Measurements from ENCODE around the gene BCKDHB.

BCKDHB gene

DNA sequence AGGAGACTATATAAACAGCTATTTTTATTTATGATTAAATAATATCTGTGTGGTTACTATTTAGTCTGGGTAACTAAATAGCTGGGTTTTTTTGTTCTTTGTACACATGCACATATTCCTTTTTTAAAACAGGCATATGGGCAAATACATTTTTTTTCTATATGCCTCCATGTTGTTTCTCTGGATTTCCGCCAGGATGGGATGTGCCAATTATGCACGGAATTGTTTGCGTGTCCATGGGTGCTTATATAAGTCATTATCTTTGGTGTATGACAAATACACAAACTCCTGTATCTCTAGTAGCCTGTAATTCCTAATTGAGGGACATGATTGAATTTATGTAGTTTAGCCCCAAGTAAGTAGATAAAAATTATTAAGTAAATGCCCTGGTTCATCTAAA lies 226.9 kb downstream of the BCKDHB start:
- DNase-seq: no peak

DNA sequence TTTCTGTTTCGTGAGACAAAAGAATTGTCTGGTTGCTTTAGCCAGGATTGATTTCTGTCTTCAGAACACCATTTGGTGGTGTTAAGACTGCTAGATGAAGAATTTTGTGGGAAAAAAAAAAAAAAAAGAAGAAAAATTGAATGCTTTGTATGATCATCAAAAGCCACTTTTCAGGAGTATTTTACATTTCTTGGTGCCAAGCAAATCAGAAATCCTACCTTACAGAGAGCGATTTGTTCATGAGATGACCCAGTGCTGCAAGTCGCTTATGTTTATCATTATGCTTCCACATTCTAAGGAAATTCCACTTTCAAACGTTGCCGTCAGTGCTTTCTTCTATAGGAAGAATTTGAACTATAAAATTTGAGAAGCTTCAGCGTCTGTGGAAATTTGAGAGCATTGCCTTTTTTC lies 228.7 kb downstream of the BCKDHB start:
- DNase-seq: no peak

DNA sequence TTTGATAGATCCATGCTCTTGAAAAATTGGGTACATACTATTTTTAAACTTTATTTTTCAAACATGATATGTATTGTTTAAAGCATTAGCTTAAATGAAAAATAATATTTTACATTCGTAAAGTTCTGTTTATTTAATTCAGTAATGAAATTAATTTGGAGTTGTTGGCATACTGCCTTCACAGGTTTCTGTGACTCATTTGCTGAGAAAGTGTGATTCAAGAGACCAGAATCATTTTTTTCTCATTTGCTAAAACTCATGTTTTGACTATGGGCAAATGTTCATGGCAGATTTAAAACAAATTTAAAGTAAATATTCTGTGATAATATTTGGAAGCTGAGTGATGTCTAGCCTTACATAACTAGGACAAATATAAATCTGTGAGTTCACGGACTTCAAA lies 230.4 kb downstream of the BCKDHB start:
- DNase-seq: no peak

DNA sequence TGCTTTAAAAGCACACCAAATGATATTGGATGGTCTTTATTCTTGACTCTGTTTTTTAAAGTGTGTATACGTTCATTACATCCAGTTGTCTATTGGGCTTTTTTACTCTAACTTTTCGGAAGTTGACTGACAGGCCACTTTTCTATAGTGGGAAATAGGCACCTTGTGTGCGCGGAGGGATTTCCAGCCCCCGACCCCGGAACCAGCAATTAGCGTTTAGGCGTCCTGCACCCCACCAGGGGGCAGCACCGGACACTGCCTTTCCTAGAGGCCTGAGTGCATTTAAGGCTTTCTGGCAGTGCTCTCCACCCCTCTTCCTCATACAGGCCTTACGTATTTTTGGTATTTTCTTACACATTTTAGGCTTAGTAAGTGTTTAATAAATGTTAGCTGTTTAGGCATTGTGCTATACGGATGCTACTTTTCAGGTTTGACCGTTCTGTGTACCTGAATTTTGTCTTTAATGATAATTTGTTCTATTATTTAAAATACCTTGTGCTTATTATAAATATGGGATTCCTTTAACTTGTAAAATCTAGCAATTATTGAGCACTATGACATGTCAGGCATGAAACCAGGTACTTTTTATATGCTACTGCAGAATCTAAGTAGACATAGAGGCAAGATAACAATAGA lies 231.8 kb downstream of the BCKDHB start:
- DNase-seq: no peak

DNA sequence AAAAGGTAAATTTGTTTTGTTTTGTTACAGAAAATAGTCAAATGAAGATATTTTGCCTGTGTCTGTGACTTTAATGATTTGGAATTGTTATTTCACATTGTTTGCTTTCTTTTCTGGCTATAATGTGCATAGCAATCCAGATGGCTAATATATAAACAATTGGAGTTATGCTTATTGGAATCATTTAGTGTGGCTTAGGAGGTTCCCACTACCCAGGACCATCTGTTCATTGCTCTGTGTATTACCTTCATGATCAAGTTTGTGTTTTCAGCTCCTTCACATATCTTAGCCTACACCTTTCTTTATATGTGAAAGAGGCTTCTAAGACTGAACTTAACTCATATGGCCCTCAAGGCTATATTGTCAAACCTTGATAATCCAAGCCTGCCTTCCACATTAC lies 232.9 kb downstream of the BCKDHB start:
- DNase-seq: no peak

DNA sequence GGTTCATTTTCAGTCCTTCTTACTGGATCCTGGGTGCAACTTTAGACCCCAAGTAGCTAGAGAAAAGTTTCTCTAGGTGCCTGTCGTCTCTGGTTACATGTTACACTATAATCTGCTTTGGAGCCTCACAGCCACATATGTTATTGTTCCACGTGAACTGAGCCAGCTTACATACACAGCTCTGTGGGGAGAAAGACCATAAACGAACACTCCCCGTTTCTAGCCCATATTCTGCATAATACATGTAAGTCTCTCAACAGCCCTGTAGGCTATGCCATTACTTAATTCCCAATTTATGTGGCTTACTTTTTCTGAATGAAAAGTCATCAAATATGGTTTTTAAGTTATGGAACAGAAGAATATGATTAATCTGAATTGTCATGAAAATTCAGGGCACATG lies 233.8 kb downstream of the BCKDHB start:
- DNase-seq: no peak

DNA sequence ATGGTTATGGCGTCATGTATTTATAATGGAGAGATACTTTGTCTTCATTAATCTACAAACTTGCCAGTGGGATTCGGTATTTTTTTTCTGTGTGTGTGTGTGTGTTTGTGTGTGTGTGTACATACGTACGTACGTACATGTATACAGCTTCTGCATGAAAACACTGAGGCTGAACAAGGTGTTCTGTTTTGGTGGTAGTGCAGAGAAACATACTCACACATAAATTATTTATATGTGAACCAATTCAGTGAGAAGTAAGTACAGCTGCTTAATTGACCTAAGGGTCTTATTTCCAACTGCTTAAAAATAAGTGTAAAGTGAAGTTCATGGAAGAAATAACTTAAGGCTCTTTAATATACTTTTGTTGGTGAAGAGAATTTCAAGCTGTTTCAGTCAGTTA lies 234.2 kb downstream of the BCKDHB start:
- DNase-seq: no peak

DNA sequence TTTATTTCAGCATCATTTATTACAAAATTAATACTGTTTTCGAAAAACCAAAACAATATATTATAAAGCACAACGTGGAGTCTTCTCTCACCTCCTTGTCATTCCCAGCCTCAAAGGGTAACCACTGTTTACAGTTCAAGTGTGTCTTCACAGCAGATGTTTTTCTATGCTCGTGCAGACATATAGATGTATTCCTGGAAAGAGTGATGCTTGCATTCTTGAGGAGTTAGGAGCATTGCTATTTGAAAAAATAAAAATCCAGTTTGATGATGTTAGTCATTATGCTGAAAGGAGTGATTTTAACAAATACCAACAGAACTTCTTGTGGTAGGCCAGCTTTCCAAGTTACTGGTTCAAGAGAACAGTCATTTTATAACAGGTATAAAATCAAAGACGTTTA lies 234.9 kb downstream of the BCKDHB start:
- peak; percentile 91 for DNase-seq

DNA sequence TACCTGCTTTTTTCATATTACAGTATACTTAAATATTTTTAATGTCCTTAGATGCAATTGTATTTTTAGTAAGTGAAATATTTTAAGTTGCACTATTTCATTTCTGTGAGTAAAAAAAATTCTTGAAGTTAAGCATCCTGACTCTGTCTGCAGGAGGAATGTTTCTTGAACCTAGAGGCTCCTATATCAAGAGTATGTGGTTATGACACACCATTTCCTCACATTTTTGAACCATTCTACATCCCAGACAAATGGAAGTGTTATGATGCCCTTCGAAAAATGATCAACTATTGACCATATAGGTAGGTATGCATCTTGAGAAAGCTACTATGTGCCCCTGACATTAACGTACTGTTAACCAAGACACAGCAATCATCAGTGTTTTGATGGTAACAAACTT lies 237.0 kb downstream of the BCKDHB start:
- peak; percentile 80 for DNase-seq

DNA sequence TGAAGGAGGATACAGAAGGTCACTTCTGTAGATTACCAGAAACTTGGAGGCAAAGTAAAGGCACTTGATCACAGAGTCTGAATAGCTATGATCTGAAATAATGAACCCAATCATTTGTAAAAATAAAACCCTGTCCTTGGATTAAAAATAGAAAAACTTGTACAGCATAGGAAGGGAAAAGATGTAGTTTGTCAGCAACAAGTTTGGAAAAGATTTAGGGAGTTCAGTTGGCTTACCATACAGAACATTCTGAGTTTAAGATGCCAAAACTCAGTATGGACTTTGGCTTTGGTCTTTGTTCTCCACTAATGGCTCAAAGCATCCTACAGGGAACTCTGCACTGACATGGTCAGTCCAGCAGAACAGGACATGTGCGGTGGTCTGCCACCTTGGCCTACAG lies 240.6 kb downstream of the BCKDHB start:
- no peak for DNase-seq

DNA sequence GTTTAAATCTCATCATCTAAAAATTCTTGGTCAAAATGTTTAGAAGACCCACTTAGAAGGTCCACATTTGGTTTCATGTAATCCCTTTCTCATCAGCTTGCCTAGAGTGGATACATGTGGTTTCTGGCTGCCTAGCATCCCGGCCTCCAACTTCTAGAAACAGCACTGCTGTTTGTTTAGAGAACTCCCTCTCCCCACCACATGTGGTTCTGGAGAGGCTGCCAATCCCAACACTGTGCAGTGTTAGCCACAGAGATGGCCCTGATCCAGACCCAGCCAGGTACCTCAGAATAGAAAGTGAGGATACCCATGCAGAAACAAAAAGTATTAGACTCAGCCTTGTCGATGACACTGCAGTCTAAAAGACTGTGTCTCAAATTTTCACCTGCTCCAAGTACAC lies 241.8 kb downstream of the BCKDHB start:
- peak; percentile 79 for DNase-seq

DNA sequence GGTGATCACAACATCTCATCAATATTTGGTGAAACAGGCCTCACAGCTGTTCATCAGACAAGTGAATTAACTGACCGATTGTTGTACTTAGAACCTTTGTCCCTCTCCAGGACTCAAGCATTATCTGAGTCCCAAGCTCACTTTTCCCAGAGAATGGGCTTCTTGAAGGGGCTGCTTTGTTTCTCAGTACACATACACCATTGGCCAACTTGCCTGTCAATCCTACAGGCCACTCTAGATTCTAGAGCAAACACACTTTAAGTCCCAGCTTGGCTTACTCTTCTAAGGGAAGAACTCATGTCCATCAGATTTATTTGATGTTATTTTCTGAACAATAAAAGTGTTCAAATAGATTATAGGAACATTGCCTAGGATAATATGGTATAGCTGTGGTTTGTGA lies 249.5 kb downstream of the BCKDHB start:
- DNase-seq: no peak

DNA sequence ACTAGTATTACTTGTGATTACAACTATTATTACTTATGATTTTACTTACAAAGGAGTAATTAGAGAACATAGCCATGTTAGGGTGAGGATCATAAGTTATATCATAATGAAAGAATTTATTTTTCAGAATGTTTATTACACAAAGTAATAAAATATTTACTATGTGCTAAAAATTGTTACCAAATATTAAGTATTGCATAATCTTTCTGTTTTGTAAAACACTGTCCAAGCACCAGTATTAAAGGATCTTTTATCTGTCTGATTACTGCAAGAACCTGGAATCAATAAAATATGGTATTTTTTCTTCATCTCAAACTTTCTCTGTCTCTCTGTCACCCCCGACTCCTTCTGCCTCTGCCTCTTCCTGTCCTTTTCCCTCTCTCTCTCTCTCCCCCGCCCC lies 250.1 kb downstream of the BCKDHB start:
- no peak for DNase-seq

DNA sequence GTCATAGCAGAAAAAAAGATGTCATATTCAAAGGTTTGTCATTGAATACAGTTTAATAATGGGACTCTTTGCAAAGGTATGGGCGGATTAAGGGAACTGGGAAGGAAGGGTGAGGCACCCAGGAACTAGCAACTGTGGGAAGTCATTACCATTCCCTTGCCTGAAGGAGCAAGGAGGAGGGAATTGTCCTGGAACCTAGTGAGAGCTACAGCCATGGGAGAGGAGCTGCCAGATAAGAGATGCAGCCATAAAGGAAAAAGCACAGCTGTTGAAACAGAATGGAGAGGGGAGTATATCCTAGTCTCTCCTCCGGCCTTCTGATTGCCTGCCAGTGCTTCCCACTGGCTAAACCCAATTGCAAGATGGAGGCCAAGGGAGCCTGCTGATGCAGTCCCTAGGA lies 250.6 kb downstream of the BCKDHB start:
- no peak for DNase-seq

DNA sequence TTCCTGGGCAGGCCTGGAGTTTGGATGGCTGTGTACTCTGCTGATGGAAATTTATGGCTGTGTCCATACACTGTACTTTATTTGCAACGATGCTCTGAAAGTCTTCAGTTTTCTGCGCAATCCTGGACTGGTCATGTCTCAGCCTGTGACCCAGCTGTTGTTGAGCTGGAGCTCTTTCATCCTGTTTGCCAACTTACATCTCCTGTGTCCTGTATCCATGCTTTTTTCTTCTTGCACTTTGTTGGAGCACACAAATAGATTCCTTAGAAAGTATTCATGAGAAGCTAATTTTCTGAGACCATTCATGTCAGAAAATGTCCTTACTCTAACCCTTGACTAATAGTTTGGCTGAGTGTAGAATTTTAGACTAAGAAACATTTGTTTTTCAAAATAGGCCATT lies 251.2 kb downstream of the BCKDHB start:
- DNase-seq: no peak

DNA sequence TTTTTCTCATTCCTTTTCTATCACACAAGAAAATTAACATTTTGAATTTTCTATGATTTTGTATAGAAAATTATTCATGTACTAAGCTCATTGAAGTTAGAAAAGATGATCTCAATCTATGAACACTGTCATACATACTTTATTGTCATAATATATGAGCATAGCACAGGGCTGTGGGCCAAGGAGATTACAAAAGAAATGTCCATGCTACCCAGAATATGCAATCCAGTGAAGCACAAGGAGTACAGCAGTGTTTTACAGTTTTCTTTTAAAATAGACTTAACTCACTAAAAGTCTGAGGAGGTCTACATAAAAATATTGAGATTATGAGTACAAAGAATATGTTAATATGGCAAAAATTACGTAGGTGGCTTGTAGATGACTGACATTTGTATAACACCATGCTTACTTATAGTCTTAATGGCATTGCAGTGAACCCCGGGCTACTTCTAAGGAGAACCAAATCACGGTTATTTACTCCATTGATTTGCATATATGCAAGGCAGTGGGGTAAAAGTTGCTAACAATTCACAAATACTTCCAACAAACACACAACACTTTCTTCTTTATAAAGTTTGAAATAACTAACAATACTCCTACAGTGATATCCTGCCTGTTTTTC lies 257.1 kb downstream of the BCKDHB start:
- peak; percentile 77 for DNase-seq

DNA sequence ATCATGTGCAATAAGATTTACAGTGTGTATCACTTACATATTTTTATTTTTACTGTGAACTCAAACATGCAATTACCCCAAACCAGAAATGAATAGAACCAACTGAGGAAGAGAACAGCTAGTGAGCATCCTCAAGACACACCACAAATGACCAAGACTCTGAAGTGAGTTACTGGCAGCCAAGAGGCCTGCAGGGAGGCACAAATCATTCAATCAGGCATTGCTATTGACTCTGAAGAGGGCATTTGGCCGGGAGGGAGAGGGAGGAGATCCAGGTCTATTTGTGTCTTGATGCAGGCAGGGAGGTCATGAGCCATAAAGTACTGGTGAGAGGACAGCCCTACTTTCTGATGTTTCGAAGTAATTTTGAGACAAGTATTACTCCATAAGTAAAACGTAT lies 257.7 kb downstream of the BCKDHB start:
- peak; percentile 59 for DNase-seq

DNA sequence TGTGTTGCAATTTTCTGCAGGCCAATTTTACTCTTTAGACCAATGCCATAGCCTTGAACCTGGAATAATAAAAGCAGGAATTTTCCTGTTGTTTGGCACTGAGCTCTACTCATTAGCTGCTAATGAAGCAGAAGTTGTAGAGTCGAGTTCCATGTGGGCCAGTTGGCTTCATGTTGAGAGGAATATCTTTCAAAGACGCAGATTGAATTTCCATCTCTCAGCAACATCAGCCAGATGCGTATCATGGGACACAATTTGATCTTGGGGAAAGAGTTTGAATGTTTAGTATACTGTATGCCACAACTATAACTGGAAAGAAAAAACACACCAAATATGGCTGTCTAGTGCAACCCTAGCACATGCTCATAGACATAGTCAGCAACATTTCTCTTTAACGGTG lies 259.6 kb downstream of the BCKDHB start:
- no peak for DNase-seq

DNA sequence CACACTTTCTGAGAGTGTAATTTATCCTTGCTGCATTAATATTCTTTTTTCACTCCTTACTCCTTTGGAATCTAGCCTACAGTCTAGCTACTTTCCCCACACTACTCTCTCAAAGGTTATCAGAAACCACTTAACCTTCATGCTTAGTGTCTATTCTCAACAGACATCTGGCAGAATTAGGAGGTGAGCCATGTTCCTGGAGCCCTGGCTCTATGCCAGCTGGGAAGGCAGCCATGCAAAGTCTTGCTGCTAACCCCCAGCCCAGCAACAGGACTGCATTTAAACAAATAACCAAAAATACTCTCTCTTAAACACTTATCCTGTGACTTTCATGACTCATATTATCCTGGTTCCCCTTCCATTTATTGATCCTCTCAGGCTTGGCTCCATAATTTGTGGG lies 260.2 kb downstream of the BCKDHB start:
- peak; percentile 75 for DNase-seq

DNA sequence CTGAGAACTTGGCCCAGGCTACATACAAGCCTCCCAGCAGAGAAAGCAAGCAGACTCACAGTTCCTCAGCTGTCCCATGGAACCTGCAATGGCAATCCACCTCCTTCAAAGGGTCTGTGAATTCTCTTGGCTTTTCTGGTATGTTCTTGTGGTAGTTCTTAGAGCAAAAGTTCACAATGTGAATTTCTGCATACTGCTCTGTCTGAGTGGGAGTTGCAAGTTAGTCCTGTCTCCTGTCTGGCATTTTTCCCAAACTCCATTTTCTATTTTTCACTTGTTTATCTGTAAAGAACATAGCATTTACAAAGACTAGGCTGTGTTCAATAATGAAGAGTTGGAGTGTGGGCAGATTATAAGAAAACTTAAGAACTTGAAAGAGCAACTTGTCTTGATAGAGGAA lies 269.9 kb downstream of the BCKDHB start:
- DNase-seq: peak; percentile 35

DNA sequence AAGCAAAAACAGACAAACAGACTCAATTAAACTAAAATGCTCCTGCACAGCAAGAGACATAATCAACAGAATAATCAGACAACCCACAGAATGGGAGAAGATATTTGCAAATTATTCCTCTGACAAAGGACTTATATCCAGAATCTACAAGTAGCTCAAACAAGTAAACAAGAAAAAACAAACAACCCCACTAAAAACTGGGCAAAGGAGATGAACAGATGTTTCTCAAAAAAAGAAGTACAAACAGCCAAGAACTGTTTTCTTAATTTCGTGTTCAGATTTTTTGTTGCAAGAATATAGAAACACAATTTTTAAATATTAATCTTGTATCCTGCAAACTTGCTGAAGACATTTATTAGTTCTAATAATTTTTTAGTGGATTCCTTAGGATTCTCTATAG lies 274.1 kb downstream of the BCKDHB start:
- no peak for DNase-seq

DNA sequence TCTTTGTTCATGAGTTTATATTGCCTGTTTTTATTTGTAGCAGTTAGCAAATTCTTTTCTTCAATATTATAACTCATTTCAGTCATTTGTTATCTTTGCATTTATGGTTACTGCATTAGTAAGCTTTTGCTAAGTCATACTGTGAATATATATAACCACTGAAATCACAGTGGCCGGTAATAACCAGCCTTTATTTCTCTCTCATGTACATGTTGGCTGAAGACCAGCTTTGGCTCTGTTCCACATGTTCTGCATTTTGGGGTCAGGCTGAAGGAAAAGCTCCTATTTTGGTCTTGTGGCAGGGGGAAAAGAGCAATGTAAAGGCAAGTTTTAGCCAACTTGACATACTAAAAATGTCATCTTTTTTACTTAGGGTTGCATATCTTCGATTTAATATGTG lies 276.3 kb downstream of the BCKDHB start:
- DNase-seq: peak; percentile 93

DNA sequence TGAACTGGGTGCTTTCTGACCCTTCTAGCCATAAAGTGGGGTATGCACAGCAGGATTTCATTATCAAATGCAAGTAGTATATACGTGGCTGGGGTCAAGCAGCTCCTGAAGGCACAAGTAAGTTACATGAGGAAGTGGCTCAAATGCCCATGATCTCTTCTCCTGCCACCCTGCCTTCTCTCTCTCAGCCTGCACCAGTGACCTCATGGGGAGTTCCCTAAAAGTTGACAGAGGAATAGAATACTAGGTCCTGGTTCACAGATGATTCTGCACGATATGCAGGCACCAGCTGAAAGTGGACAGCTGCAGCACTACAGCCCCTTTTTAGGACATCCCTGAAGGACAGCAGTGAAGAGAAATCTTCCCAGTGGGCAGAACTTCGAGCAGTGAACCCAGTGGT lies 282.0 kb downstream of the BCKDHB start:
- no peak for DNase-seq
